Tibial nerve (tissue), 4 donors: ENCODE data around the gene NBAS.
"Not testable (repeated sequence)": the region's sequence is repeated elsewhere in the genome, so short reads cannot be mapped to it uniquely, and the experiment has no call there.

Experiments
- CTCF ChIP-seq, 5 experiments: fragments of 200-600 bp in 3 of 5; fragments of 450-650 bp in 2 of 5; sonication (generic) in 3 of 5; IDR thresholded peaks; one replicate each; pipeline ENCODE4 v1.5.1; 2016 to 2019; ENCODE audit warnings: antibody characterized with exemption in 5 of 5, mild to moderate bottlenecking in 3 of 5, moderate library complexity in 2 of 5
- EP300 ChIP-seq, 2 donors: sonication (generic); formaldehyde crosslinking; IDR thresholded peaks; one replicate each; pipeline ENCODE4 v1.6.1; 2017; ENCODE audit warnings: antibody characterized with exemption in 2 of 2, mild to moderate bottlenecking in 1 of 2
- POLR2A ChIP-seq, 2 donors: fragments of 450-650 bp; IDR thresholded peaks; one replicate each; pipeline ENCODE4 v1.6.1; 2017; ENCODE audit warnings: antibody characterized with exemption in 2 of 2, mild to moderate bottlenecking in 2 of 2, moderate library complexity in 2 of 2

GRCh38 chr2:15210542-15210941, 350.6 kb downstream of the NBAS start:
- not testable (repeated sequence) for TF ChIP-seq CTCF, POLR2A, EP300 (IDR thresholded peaks at IDR 0.05)
